ENCODE results near the gene TFEB. TPM values are rescaled to one million over a fixed set of nuclear protein-coding genes. Genes with fewer than 3 reads are reported as not detected.
A peak's percentile ranks its signal among the peaks of the same experiment; 100 is the strongest.

TFEB gene
- total and polyA plus RNA-seq, 4 donors, result 1.1 to 6.2 (median 3.8) TPM

DNA sequence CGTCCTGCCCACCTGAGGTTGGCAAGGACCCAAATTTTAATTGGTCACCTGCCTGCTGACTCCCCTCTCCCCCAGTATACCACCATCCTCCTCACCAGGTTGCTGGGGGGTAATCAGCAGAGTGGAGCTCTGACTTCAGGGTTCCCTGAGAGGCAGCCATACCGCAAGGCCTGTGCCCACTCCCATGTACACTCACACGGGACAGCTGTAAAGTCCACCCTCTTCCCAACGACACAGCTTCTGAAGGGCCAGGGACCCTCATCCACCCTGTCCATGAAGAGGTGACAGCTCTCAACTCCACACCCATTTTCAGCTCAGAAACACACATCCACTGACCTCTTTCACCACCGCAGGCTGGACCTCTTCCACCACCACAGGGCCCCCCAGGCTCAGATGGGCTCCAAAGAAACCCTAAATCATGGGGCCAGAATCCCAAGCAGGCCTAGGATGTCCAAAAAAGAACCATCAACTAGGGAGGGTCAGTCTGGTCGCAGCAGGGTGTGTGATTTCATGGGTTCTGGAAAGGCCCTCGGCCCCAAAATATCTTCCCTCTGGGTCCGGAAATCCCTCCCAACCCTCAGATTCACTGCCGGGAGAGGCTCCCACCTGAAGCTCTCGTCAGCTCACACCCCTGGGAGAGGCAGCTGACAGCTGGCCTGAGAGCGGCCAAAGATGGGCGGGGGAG lies 30.0 kb downstream of the TFEB start:
- TF ChIP-seq, protein P1, sequence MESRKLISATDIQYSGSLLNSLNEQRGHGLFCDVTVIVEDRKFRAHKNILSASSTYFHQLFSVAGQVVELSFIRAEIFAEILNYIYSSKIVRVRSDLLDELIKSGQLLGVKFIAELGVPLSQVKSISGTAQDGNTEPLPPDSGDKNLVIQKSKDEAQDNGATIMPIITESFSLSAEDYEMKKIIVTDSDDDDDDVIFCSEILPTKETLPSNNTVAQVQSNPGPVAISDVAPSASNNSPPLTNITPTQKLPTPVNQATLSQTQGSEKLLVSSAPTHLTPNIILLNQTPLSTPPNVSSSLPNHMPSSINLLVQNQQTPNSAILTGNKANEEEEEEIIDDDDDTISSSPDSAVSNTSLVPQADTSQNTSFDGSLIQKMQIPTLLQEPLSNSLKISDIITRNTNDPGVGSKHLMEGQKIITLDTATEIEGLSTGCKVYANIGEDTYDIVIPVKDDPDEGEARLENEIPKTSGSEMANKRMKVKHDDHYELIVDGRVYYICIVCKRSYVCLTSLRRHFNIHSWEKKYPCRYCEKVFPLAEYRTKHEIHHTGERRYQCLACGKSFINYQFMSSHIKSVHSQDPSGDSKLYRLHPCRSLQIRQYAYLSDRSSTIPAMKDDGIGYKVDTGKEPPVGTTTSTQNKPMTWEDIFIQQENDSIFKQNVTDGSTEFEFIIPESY (IDR thresholded peaks at IDR 0.05), result no peak
- TF ChIP-seq, protein P2, sequence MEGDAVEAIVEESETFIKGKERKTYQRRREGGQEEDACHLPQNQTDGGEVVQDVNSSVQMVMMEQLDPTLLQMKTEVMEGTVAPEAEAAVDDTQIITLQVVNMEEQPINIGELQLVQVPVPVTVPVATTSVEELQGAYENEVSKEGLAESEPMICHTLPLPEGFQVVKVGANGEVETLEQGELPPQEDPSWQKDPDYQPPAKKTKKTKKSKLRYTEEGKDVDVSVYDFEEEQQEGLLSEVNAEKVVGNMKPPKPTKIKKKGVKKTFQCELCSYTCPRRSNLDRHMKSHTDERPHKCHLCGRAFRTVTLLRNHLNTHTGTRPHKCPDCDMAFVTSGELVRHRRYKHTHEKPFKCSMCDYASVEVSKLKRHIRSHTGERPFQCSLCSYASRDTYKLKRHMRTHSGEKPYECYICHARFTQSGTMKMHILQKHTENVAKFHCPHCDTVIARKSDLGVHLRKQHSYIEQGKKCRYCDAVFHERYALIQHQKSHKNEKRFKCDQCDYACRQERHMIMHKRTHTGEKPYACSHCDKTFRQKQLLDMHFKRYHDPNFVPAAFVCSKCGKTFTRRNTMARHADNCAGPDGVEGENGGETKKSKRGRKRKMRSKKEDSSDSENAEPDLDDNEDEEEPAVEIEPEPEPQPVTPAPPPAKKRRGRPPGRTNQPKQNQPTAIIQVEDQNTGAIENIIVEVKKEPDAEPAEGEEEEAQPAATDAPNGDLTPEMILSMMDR (IDR thresholded peaks at IDR 0.05; ENCODE audit: low read depth, low read length, missing input control), result no peak
- TF ChIP-seq HNF4A (conservative IDR thresholded peaks at IDR 0.05) (no peak), TAF1 (conservative IDR thresholded peaks at IDR 0.05) (no peak), JUND (IDR thresholded peaks at IDR 0.05) (no peak), FOXA1 (IDR thresholded peaks at IDR 0.05) (no peak), YY1 (IDR thresholded peaks at IDR 0.05) (no peak), RAD21 (IDR thresholded peaks at IDR 0.05) (no peak), RXRA (IDR thresholded peaks at IDR 0.05) (no peak), HNF4G (IDR thresholded peaks at IDR 0.05) (no peak), GABPA (IDR thresholded peaks at IDR 0.05 in 1 of 2, conservative IDR thresholded peaks at IDR 0.05 in 1 of 2) (no peak), FOXA2 (IDR thresholded peaks at IDR 0.05) (no peak), EGR1 (IDR thresholded peaks at IDR 0.05; ENCODE audit: low read depth in 2 of 2) (no peak), NR2F2 (IDR thresholded peaks at IDR 0.05) (no peak), SP1 (IDR thresholded peaks at IDR 0.05) (no peak)
- TF ChIP-seq, protein P3, sequence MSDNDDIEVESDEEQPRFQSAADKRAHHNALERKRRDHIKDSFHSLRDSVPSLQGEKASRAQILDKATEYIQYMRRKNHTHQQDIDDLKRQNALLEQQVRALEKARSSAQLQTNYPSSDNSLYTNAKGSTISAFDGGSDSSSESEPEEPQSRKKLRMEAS (IDR thresholded peaks at IDR 0.05), result no peak
- TF ChIP-seq, protein P4, sequence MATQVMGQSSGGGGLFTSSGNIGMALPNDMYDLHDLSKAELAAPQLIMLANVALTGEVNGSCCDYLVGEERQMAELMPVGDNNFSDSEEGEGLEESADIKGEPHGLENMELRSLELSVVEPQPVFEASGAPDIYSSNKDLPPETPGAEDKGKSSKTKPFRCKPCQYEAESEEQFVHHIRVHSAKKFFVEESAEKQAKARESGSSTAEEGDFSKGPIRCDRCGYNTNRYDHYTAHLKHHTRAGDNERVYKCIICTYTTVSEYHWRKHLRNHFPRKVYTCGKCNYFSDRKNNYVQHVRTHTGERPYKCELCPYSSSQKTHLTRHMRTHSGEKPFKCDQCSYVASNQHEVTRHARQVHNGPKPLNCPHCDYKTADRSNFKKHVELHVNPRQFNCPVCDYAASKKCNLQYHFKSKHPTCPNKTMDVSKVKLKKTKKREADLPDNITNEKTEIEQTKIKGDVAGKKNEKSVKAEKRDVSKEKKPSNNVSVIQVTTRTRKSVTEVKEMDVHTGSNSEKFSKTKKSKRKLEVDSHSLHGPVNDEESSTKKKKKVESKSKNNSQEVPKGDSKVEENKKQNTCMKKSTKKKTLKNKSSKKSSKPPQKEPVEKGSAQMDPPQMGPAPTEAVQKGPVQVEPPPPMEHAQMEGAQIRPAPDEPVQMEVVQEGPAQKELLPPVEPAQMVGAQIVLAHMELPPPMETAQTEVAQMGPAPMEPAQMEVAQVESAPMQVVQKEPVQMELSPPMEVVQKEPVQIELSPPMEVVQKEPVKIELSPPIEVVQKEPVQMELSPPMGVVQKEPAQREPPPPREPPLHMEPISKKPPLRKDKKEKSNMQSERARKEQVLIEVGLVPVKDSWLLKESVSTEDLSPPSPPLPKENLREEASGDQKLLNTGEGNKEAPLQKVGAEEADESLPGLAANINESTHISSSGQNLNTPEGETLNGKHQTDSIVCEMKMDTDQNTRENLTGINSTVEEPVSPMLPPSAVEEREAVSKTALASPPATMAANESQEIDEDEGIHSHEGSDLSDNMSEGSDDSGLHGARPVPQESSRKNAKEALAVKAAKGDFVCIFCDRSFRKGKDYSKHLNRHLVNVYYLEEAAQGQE (IDR thresholded peaks at IDR 0.05), result no peak
- TF ChIP-seq, protein P5, sequence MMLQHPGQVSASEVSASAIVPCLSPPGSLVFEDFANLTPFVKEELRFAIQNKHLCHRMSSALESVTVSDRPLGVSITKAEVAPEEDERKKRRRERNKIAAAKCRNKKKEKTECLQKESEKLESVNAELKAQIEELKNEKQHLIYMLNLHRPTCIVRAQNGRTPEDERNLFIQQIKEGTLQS (IDR thresholded peaks at IDR 0.05), result no peak
- peak overlapping the region; percentile 18 to 32 for H3K27ac ChIP-seq (ENCODE audit: low read depth in 1 of 2, low read length in 2 of 2)
- DNase-seq (ENCODE audit: low spot score), result no peak
- no peaks in the 10 kb centered on the region for H3K36me3 ChIP-seq (ENCODE audit: control insufficient read depth in 4 of 4, insufficient read depth in 3 of 4, low read depth in 1 of 4, low read length in 3 of 4)
- H3K4me1 ChIP-seq (ENCODE audit: control insufficient read depth in 4 of 4, insufficient read depth in 4 of 4, low read length in 3 of 4), result no peaks in the 10 kb centered on the region
- H3K9ac ChIP-seq (ENCODE audit: low read depth in 1 of 2, low read length in 2 of 2), result no peak overlapping the region
- H3K4me3 ChIP-seq (ENCODE audit: low read depth in 1 of 3, low read length in 3 of 3), result no peak overlapping the region
- 88% methylated on average over 12 of the region's 12 CpGs for WGBS
- no peaks in the 10 kb centered on the region for H3K9me3 ChIP-seq (ENCODE audit: control insufficient read depth in 4 of 4, low read length in 3 of 4)
- no peaks in the 10 kb centered on the region for H3K27me3 ChIP-seq (ENCODE audit: control insufficient read depth in 4 of 4, insufficient read depth in 4 of 4, low read length in 3 of 4)

Data from liver (tissue), 9 donors.